GM19043 (cell line): ENCODE data around the gene IGFBP5.

Experiments used
- ATAC-seq: cut with Tn5 transposase; IDR thresholded peaks from one replicate; pipeline ENCODE4 v1.9.1; 2021; ENCODE audit warnings: low read depth; ENCODE audit not compliant: unreplicated experiment

Gene IGFBP5

GRCh38 chr2:216695401-216695821, at the start of gene IGFBP5:
Gene IGFBP5 (minus strand): TSS chr2:216695549. CDS start chr2:216694775, 774 bp downstream.
- ATAC-seq, result no peak

DNA sequence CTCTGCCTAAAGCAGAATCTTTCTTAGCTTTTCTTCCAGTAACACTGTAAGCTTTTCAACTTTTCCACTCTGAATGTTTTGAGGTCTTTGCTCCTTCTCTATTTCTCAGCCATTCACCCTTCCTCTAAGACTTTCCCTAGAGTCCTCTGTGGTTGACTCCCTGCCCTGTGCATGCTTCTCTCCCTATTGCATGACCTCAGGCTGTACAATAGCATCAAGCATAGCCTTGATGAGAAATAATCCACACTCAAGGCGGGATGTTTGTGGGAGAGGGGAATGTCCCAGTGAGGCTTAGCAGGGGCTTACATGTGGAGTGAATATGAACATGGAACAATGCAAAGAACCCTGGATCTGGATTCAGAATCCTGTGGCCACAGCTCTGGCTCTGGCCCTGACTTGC, 48.4 kb upstream of the IGFBP5 start:
- ATAC-seq, result no peak

GRCh38 chr2:216742411-216742810, 47.1 kb upstream of the IGFBP5 start:
- no peak for ATAC-seq

GRCh38 chr2:216741223-216741593, 45.9 kb upstream of the IGFBP5 start:
- ATAC-seq, result no peak

- no peak for ATAC-seq
Measured at GRCh38 chr2:216740557-216741222, 45.3 kb upstream of the IGFBP5 start.

- ATAC-seq, result no peak
Measured at GRCh38 chr2:216739035-216739434, 43.7 kb upstream of the IGFBP5 start.

DNA sequence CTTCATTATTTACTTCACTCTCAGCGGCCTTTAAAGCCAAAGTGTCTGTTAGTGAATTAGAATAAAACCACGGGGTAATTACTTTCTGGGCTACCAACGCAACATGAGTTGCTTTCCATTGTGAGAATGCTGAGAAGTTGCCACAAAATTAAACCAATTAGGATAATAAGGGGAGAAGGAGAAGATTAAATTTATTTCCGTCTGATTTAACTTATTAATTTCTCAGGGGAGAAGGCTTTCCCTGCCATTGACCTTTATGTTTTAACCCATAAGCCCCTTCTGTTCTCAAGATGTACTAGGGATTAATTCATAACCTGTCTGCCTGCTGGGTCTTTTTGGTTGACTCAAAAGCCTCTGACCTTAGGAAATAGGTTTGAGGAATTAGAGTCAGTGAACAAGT, 42.3 kb upstream of the IGFBP5 start:
- no peak for ATAC-seq

GRCh38 chr2:216736326-216736725, 41.0 kb upstream of the IGFBP5 start:
- ATAC-seq, result no peak

DNA sequence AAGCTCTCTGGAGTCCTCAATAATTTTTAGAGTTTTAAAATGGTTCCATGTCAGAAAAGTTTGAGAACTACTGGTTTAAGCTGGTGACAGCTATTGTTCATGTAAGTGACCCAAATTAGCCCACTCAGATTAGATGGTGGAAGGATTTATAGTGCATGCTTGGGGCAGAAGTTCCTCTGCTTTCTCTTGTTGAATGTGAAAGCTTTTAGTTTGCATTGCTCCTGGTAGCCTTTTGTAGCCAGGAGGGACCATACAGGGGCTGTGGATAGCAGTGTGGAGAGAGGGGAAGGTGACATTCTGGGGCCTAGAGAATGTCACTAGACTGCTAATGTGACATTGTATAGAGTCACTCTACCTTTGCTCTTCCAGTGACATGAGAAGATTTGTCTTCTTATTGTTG, 40.3 kb upstream of the IGFBP5 start:
- no peak for ATAC-seq

GRCh38 chr2:216735086-216735485, 39.7 kb upstream of the IGFBP5 start:
- no peak for ATAC-seq

DNA sequence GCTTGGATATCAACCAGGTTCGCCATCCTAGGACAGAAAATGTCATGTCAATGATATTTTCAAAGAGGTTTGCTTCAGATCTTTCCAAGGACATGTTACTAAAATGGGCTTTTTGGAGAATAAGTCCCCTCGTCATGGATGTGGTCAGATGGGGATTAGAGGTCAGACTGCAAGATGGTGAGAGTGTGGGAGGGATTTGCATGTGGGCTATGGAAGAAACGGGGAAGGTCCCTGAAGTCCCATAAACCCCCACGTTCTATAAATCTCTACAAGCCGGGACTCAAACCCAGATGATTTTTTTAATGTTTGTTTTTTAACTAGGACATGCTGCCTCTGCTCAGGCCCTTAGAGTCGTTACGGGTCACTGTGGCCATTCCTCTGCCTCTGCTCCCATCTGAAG, 37.7 kb upstream of the IGFBP5 start:
- ATAC-seq, result no peak

- no peak for ATAC-seq
Measured at GRCh38 chr2:216732334-216732733, 37.0 kb upstream of the IGFBP5 start.

DNA sequence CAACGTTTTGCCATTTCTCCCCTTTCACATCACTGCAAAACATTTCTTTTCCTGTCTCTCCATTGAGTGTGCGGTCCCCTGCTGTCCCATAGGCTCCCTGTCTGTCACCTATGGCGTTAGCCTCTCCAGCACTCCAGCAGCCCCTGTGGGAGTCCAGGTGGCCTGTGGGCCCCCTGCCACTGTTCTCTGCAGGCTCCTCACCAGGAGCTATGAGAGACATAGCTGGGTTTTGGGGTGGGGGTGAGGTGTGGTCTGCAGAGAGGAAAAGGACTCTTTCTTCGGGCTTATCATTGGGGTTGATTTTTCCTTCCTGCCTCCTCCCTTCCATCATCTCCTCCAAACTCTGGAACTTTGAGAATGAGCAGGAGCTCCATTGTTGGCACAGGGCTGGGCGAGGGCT, 36.1 kb upstream of the IGFBP5 start:
- no peak for ATAC-seq

DNA sequence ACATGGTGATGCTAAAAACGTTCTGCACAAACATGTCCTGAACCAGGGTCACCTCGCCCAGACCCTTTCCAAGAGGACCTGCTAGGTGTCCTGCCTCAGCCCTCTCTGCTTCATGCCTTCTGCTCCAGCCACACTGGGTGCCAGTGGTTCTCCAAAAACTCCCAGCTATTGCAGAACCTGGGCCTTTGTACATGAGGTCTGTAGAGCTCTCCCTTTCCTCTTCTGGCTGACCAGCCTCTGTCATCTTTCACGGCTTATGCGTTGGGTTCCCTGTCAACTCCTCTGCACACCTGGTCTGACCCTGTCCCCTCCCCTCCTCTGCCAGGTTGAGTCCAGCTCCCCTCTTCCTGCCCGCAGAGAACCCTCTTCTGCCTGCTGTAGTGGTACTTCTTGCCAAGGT, 35.5 kb upstream of the IGFBP5 start:
- ATAC-seq, result no peak

DNA sequence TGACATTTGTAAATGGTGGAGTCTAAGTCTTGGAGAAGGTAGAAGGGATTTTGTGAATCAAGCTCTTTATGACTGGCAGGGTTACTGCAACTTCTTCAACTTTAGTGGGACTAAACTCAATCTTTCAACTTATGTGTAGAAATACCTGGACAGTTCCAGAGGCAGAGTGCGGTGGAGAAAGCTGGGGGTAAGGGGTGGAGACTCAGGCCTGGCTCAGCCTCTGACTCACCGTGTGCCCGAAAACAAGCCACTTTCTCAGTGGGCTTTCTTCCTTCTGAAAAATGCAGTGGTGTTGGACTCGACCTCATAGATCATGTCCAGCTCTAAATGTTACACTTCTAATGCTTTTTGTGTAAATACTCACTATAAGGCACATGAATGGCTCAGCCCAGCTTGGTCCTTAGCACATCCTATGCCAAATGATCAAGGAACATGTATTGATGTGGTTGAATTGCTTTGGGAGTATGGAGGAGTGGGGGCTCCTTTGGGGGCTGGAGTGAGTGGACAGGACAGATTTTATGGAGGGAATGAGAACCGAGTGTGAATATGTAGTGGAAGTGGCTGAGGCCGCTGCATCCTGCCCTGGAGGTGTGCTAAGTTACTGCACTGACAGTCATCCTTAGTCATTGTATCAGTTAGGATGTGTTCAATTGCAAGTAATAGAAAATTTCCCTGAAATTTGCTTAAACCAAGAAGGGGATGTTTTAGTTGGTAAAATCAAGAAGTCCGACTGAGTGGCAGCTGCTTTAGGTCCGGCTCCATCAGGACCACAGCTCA, 32.2 kb upstream of the IGFBP5 start:
- ATAC-seq, result no peak

DNA sequence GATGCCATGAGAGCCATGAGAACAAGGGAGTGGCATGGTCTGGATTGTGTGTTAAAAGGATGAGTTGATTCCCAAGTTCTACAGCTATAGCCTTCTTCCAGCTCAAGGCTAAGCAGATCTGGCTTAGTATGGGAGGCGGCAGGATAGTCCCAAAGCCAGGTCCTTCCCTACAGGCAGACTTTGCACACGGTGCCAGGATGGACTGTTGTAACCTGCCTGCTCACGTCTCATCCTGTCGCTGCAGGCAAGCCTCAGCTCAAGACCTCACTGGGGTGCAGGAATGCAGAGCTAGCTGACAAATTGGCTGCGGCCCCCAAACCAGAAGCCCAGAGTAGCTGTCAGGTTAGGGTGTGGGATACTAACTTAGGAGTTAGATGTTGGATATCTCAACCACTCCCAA, 28.8 kb upstream of the IGFBP5 start:
- no peak for ATAC-seq

- ATAC-seq, result no peak
Measured at GRCh38 chr2:216721141-216721540, 25.8 kb upstream of the IGFBP5 start.

GRCh38 chr2:216720722-216721121, 25.4 kb upstream of the IGFBP5 start:
- no peak for ATAC-seq

GRCh38 chr2:216717907-216718615, 22.7 kb upstream of the IGFBP5 start:
- ATAC-seq, result no peak

- no peak for ATAC-seq
Measured at GRCh38 chr2:216717491-216717901, 22.1 kb upstream of the IGFBP5 start.

DNA sequence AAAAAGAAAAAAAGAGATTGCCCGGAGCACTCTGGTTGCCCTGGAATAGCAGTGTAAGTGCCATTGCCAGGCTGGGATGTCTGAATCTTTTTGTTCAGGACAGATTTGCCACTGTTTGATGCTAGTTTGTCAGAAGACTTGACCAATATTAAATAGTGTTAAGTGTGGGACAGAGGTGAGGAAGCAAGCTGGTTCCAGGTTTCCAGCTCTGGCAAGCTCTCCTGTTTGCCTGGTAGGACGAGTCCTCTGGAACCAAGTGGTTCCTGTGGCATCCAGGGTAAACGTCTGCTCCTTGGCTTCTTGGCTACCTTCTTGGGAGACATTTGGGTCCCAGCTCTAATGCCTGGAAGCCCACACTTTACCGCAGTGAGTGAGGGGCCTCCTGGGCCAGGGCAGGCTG, 20.8 kb upstream of the IGFBP5 start:
- no peak for ATAC-seq
